ENCODE measurements around the gene SSTR4. TPM values are rescaled to one million over a fixed set of nuclear protein-coding genes. Genes with fewer than 3 reads are reported as not detected.

Gene SSTR4
- total RNA-seq, 4 donors from 2014 or later: not detected

DNA sequence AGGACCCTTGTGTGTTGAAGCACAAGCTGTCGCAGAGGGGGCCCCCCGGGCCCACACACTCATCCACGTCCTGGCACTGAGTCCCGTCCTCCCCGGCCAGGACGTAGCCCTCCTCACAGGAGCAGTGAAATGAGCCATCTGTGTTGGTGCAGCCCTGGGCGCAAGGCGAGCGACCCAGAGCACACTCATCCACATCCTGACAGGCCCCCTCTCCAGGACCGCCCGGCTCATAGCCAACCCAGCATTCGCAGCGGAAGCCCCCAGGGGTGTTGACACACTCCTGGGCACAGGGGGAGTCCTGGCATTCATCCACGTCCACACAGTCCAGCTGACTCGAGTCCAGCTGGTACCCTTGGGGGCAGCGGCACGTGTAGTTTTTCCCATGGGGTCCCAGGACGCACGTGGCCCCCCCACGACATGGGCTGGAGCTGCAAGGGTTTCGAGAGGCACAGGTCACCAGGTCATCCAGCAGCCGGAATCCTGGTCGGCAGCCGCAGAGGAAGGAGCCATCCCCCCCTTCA is 49.8 kb downstream of the SSTR4 start:
- no peak for TF ChIP-seq CTCF (IDR thresholded peaks at IDR 0.05; ENCODE audit: low read depth)

GRCh38 chr20:23085436-23086055 is 50.4 kb downstream of the SSTR4 start:
- TF ChIP-seq CTCF (IDR thresholded peaks at IDR 0.05; ENCODE audit: low read depth): no peak

GRCh38 chr20:23086056-23086566 is 51.0 kb downstream of the SSTR4 start, which contains the start of gene CD93:
CD93 (minus strand) TSS chr20:23086324; CDS start chr20:23086192, 132 bp downstream.
- TF ChIP-seq CTCF (IDR thresholded peaks at IDR 0.05; ENCODE audit: low read depth): no peak

DNA sequence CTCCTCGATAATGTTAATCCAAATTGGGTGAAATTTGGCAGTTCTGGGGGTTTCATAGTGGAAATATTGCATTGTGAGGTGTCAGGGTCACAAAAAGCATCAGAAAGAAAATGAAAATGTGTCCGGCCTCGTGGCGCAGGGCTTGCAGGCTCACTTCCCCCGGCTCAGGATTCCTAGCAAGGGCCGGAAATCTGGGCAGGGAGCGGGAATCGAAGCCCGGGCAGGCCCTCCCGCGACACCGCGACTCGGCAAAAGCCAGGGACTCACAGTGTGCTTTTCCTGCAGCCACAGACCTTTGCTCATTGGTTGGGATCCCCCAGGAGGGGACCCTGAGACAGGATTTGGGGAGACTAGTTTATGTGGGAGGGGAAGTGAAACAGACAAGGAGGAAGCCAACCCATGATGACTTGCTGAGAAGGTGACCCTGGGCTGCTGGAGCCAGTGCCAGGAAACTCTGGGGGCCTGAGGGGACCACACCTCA is 51.9 kb downstream of the SSTR4 start:
- TF ChIP-seq CTCF (IDR thresholded peaks at IDR 0.05; ENCODE audit: low read depth): no peak

DNA sequence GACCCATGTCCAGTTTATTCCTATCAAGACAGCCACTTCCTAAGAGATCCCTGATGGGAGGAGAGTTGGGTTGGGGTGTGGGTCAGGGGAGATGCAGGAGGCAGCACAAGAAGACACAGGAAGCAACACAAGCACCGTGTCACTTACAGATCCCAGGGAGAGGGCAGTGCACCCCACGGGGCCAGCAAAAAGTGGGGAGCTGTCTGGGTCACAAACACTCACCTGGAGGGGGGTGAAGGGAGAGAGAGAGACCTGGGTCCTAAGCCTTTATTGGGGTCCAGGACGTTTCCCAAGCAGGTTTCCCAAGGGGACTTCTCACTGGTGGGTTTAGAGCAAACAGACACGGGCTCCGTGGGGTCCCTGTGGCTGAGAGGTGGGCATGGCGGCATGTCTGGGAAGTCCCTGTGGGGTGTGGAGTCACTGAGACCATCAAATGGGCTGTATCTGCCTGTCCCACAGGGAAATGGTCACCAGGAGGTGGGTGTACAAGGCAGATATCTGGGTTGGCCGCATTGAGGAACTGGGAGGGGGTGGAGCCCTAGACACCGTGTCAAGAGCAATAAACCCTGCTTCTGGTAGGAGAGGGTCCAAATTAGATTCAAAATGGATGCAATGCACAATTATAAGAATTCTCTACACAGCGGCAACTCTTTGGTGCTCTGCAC is 52.6 kb downstream of the SSTR4 start:
- TF ChIP-seq CTCF (IDR thresholded peaks at IDR 0.05; ENCODE audit: low read depth): no peak

Other genes with a start within 250 kb of the SSTR4 start
- gene THBD, start 14.4 kb downstream of the SSTR4 start, total RNA-seq: 10 to 100 TPM; 17.8 to 38.2 (median 26.8) TPM
- 10 to 100 TPM; 47.8 to 82.9 (median 61.0) TPM for gene CD93, start 51.0 kb downstream of the SSTR4 start, total RNA-seq

Data from subcutaneous adipose tissue (tissue), 4 donors.